GM19467 (cell line): Measurements from ENCODE around the gene NRF1.

Experiments
- ATAC-seq: cut with Tn5 transposase; IDR thresholded peaks from one replicate; pipeline ENCODE4 v1.9.1; 2021; ENCODE audit warnings: mild to moderate bottlenecking, moderate library complexity; ENCODE audit not compliant: unreplicated experiment

The NRF1 gene

DNA sequence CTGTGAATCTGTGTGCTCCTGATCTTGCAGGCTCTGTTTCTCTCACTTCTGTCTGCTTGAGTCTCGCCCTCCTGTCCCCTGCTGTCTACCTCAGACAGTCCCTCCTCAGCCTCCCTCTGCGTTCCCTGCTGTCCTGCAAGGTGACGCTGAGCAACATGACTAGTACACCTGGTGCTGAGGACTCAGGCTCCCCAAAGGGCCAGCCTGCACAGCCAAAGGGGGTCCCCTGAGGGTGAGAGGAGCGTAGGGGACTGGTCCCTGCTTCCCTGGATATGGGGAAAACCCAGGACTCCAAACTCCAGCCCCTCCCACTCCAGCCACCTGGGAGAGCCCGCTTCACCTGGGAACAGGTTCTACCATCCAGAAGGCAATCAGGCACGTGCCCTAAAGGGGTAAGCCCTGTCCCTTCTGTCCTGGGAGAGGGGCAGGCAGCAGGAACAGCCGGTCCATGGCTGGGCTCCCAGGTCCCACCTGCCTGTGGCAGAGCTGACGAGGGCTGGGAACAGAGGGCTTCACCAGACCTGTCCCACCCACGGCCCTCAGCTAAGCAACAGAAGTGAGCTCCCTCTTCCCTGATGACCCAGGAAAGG, 184.8 kb downstream of the NRF1 start:
- ATAC-seq: no peak

GRCh38 chr7:129797214-129797789, 185.8 kb downstream of the NRF1 start:
- no peak for ATAC-seq

GRCh38 chr7:129798616-129799349, 187.3 kb downstream of the NRF1 start:
- ATAC-seq: no peak

GRCh38 chr7:129799350-129799955, 187.9 kb downstream of the NRF1 start:
- no peak for ATAC-seq

GRCh38 chr7:129800901-129801300, 189.4 kb downstream of the NRF1 start:
- ATAC-seq: no peak

GRCh38 chr7:129801882-129802281, 190.4 kb downstream of the NRF1 start:
- no peak for ATAC-seq

DNA sequence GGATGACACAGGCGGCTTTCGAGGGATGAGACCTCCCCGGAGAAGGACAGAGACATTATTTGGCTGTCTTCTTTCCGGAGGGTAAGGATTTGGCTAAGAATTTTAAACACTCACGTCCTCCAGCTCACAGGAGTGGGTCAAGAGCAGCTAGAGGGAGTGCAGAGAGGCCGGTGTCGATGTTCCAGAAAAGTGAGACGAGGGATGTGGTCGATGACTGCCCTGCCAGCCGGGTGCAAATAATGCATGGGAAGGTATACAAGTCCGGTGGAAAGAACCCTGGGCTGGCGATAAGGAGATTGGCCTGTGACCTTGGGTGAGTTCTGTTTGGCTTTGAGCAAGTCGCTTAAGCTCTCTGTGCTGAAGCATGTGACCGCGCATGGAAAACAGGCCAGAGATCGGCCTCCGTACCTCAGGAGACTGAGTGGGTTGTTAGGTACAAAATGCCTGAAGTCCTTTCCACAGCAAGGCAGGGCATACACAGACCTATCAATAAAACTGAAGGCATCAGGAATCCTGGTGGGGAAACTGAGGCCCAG, 192.1 kb downstream of the NRF1 start:
- ATAC-seq: no peak

- ATAC-seq: no peak
Observed at GRCh38 chr7:129804111-129804889, 192.8 kb downstream of the NRF1 start.

DNA sequence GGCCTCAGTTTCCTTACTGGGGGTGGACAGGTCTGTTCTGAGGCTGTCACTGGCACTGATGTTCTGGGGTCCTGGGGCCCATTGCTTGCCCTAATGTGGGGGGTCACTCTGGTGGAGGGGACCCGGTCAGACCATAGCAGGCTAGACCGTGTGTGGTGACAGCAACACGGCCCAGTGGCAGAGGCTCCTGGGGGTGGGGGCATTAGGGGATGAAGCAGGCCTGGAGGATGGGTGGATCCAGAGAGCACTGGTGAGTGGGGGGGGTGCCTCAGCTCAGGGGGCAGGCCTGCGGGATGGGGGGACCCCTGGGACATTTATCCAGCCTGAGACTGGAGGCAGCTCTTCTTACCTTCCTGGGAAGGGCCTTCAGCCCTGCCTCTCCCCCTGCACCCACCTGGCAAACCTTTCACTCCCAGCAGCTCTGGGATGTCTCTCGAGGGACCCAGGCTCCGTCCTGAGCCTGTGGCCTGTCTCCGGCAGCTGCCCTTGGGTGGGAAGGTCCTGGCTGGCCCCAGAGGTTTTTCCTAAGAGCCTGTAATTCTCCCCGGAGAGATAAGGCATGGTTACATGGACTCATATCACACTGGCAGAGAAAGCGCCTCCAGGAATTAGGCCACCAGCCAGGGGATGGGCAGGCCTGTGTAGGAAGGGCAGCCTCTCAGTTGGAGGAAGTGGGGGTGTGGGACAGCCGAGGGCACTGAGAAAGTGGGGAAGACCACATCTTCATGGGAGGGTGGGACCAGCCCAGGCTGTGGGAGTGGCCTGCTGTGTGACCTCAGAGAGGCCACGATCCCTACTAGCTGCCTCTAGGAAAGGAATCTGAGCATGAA, 193.6 kb downstream of the NRF1 start:
- ATAC-seq: no peak
